Kidney epithelial cell (primary cell): Measurements from ENCODE around the gene SPINK1. TPM values are rescaled to one million over a fixed set of nuclear protein-coding genes. Genes with fewer than 3 reads are reported as not detected.
"Not testable (repeated sequence)": the region's sequence is repeated elsewhere in the genome, so short reads cannot be mapped to it uniquely, and the experiment has no call there.

Experiments
- DNase-seq: peaks from one replicate; pipeline ENCODE4 v3.0.0-alpha.2; 2010; ENCODE audit warnings: low read depth
- H3K27me3 ChIP-seq: 2 replicates; pipeline ENCODE4 v1.6.0; 2011; ENCODE audit warnings: low read length; ENCODE audit not compliant: control insufficient read depth, insufficient read depth
- H3K36me3 ChIP-seq: 2 replicates; pipeline ENCODE4 v1.5.1; 2011; ENCODE audit warnings: low read length; ENCODE audit not compliant: control insufficient read depth, insufficient read depth
- H3K4me3 ChIP-seq: 2 replicates; pipeline ENCODE4 v1.5.1; 2011; ENCODE audit warnings: low read depth, mild to moderate bottlenecking, control low read depth, low read length
- total RNA-seq: library from RNA; depleted of rRNA; stranded (reverse); fragments of >200 nt; gene quantifications from 2 replicates; pipeline ENCODE4 v1.2.3, GENCODE V29; 2015
- TF ChIP-seq, protein P1 (sequence below): IDR thresholded peaks from 2 replicates; pipeline ENCODE4 v1.5.1; 2011; ENCODE audit warnings: mild to moderate bottlenecking, moderate library complexity, low read length, control low read depth, inconsistent platforms; ENCODE audit not compliant: insufficient read depth, poor library complexity, severe bottlenecking

SPINK1 gene
- total RNA-seq, 1 donor from 2014 or later, result not detected

DNA sequence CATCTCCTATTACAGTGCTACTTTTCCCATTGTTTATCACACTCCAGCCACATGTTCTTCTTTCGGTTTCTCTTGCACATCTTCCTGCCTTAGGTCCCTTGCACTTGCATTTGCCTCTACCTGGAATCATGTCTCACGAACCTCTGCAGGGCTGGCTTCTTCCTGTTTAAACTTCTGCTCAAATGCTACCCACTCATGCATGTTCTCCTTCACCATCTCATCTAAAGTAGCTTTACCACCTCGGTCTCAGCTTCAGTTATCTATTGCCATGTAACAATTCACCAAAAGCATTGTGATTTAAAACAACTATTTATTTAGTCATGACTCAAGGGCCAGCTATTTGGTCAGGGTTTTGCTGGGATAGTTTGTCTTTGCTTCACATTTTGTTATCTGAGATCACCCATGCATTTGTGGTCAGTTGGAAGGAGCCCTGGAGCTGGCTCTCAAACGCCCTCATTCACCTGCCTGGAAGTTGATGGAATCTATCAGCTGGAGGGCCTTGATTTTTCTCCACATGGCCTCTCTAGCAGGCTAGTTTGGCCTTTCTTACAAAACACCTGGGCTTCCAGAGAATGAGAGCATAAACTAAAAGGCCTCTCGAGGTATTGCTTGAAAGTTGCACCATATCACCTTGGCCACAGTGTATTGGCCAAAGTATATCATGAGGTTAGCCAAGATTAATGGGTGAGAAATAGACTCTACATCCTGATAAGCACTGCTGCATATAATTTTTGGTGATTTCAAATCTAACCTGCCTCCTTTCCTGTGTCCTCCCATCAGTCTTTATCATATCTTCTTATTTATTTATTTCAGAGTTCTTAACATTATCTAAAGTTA, 21.4 kb downstream of the SPINK1 start:
- peak; percentile 37 for DNase-seq
- Histone ChIP-seq H3K27me3 (no peaks in the 10 kb centered on the region), H3K4me3 (no peak overlapping the region), H3K36me3 (no peaks in the 10 kb centered on the region)
- TF ChIP-seq, protein P1, sequence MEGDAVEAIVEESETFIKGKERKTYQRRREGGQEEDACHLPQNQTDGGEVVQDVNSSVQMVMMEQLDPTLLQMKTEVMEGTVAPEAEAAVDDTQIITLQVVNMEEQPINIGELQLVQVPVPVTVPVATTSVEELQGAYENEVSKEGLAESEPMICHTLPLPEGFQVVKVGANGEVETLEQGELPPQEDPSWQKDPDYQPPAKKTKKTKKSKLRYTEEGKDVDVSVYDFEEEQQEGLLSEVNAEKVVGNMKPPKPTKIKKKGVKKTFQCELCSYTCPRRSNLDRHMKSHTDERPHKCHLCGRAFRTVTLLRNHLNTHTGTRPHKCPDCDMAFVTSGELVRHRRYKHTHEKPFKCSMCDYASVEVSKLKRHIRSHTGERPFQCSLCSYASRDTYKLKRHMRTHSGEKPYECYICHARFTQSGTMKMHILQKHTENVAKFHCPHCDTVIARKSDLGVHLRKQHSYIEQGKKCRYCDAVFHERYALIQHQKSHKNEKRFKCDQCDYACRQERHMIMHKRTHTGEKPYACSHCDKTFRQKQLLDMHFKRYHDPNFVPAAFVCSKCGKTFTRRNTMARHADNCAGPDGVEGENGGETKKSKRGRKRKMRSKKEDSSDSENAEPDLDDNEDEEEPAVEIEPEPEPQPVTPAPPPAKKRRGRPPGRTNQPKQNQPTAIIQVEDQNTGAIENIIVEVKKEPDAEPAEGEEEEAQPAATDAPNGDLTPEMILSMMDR, result no peak

DNA sequence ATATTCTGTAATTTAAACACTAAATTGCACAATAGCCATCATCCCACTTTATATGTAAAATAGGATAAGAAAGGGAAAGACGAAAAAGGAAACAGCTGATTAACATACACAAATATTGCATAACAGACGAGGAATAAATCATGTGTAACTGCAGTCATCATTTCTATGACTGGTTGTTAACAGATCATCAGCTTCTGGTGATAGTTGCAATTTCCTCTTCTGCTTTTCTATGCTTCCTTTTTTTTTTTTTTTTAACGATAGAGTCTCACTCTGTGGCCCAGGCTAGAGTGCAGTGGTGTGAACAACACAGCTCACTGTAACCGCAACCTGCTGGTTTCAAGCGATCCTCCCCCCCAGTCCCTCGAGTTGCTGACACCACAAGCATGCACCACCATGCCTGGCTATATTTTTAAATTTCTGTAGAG, 26.4 kb downstream of the SPINK1 start:
- no peak for DNase-seq
- Histone ChIP-seq H3K36me3 (no peaks in the 10 kb centered on the region), H3K4me3 (no peak overlapping the region), H3K27me3 (no peaks in the 10 kb centered on the region)
- TF ChIP-seq, protein P1, result no peak

DNA sequence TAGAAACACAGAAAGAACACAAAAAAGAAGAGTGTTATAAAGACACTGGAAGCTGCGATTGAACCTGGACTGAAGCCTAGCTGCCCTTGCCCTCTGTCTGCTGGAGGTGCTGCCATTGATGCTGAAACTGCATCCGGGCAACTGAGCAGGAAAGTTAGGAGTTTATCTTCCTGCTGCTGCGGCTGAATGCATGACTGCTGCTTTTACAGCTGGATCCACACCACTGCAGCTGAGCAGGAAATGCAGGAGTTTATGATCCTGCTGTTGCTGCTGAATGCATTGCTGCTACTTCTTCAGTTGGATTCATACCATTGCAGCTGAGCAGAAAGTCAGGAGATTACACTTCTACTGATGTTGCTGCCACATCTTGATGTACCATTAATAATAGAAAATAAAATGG, 27.1 kb downstream of the SPINK1 start:
- Histone ChIP-seq H3K27me3 (no peaks in the 10 kb centered on the region), H3K36me3 (no peaks in the 10 kb centered on the region), H3K4me3 (no peak overlapping the region)
- TF ChIP-seq, protein P1, result no peak
- DNase-seq, result no peak

DNA sequence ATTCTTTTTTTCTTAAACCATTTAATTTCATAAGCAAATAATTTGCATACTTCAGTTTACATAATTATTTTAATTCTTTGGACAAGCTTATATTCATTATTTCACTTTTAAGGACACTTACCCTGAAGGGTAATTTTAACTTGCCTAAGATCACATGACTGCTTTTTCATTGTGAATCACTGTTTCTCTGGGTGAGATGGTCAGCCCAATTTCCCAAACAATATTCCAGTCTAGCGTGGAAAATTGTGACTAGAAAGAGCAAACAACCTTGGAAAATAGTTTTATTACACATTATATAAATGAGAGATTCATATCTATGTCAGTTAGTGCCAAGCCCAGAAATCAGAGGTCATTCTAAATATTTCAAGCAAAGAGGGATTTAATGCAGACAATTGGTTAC, 27.5 kb downstream of the SPINK1 start:
- TF ChIP-seq, protein P1, result no peak
- Histone ChIP-seq H3K4me3 (no peak overlapping the region), H3K36me3 (no peaks in the 10 kb centered on the region), H3K27me3 (no peaks in the 10 kb centered on the region)
- no peak for DNase-seq

DNA sequence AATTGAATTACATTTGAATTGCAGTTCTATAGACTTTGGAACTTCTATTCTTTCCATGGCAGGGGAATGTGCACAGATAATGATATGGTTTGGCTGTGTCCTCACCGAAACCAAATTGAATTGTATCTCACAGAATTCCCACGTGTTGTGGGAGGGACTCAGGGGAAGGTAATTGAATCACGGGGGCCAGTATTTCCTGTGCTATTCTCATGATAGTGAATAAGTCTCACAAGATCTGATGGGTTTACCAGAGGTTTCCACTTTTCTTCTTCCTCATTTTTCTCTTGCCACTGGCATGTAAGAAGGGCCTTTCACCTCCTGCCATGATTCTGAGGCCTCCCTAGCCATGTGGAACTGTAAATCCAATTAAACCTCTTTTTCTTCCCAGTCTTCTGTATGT, 28.3 kb downstream of the SPINK1 start:
- H3K27me3 ChIP-seq, DNase-seq, H3K36me3 ChIP-seq, H3K4me3 ChIP-seq: not testable (repeated sequence)

DNA sequence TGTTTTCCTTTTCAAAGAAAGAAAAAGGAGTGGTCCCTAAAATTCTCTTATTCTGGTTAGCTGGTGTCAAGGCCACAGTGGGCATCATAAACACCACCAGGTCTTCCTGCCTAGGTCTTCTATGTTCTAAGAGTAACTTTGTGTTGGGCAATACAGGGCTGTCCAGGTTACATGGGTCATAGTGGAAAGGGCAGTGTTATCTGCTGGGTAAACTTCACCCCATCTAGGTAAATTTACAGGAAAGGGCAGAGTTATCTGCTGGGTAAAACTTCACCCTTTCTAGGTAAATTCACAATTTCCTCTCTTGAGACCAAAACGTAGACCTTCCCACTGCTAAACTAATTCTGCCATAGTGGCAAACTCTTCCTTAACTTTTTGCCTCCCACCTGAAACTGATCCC, 30.0 kb downstream of the SPINK1 start:
- H3K27me3 ChIP-seq, result no peaks in the 10 kb centered on the region
- no peaks in the 10 kb centered on the region for H3K36me3 ChIP-seq
- no peak overlapping the region for H3K4me3 ChIP-seq
- no peak for DNase-seq
- TF ChIP-seq, protein P1, result no peak
